Measurements from ENCODE around the gene TAL2. TPM values are rescaled to one million over a fixed set of nuclear protein-coding genes. Genes with fewer than 3 reads are reported as not detected.

The TAL2 gene
- total RNA-seq: 0.26 TPM in 1 of 2 replicates, not detected in the other

DNA sequence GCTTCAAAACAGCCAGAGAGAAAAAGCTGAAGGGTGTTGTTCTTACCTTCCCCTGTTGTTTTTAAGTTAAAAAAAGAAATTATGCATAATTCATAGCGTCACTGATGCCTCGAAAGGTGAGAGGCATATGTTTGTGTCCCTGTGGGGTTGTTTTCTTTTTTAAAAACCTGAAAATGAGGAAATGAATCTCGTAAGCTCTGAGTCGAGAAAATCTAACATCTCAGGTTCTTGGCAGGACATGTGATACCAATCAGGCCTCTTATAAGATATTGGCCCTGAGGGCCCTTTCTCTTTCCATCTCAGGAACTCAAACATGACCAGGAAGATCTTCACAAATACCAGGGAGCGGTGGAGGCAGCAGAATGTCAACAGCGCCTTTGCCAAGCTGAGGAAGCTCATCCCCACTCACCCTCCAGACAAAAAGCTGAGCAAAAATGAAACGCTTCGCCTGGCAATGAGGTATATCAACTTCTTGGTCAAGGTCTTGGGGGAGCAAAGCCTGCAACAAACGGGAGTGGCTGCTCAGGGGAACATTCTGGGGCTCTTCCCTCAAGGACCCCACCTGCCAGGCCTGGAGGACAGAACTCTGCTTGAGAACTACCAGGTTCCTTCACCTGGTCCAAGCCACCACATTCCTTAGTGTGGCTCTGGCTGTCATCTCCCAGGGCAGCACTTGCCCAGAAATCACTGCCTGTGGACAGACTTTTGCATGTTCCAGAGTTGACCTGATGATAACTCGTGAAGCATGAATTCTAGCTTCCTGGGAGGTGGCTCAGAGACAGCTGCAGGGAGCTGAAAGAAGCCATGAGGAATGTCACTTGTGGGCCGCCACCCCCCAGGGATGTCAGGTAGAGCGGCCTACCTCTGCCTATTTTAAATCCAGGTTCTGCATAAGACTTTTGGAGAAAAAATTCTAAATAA, at the start of gene TAL2:
TSS of gene TAL2 (plus strand) at position 274 of the 921 bp plus-strand sequence. CDS start at position 314, 40 bp downstream.
- DNase-seq (ENCODE audit: low read depth) (no peak), FAIRE-seq (no peak)
- H3K27me3 ChIP-seq (ENCODE audit: control insufficient read depth, insufficient read depth, low read length): no peaks in the 10 kb centered on the region
- no peaks in the 10 kb centered on the region for H3K36me3 ChIP-seq (ENCODE audit: control insufficient read depth, insufficient read depth, low read length)
- no peak within 1 kb of the TSS for H3K4me3 ChIP-seq (ENCODE audit: low read depth, low read length)
- TF ChIP-seq, protein P1, sequence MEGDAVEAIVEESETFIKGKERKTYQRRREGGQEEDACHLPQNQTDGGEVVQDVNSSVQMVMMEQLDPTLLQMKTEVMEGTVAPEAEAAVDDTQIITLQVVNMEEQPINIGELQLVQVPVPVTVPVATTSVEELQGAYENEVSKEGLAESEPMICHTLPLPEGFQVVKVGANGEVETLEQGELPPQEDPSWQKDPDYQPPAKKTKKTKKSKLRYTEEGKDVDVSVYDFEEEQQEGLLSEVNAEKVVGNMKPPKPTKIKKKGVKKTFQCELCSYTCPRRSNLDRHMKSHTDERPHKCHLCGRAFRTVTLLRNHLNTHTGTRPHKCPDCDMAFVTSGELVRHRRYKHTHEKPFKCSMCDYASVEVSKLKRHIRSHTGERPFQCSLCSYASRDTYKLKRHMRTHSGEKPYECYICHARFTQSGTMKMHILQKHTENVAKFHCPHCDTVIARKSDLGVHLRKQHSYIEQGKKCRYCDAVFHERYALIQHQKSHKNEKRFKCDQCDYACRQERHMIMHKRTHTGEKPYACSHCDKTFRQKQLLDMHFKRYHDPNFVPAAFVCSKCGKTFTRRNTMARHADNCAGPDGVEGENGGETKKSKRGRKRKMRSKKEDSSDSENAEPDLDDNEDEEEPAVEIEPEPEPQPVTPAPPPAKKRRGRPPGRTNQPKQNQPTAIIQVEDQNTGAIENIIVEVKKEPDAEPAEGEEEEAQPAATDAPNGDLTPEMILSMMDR (IDR thresholded peaks at IDR 0.05; ENCODE audit: insufficient read depth, low read length, severe bottlenecking): no peak

DNA sequence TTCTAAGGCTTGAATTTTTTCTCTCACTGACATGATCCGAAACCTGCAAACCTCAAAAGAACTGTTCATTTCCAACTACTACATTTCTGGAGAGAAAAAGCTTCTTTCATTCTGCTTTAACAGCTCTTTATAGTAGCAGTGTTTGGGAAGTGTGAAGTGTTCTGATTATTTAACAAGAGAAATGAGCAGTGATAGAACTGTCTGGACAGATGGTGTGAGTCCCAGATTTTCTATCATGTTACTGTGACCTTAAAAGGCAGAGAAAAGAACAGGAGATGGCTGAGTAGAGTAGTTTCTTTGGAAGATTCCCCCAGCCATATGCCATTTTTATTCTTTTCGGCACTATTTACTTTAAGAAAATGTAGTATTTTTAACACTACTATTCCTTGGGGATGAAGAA, 41.3 kb upstream of the TAL2 start:
- FAIRE-seq (no peak), DNase-seq (ENCODE audit: low read depth) (no peak)
- TF ChIP-seq, protein P1 (IDR thresholded peaks at IDR 0.05; ENCODE audit: insufficient read depth, low read length, severe bottlenecking): no peak
- Histone ChIP-seq H3K36me3 (ENCODE audit: control insufficient read depth, insufficient read depth, low read length) (no peaks in the 10 kb centered on the region), H3K27me3 (ENCODE audit: control insufficient read depth, insufficient read depth, low read length) (no peaks in the 10 kb centered on the region), H3K4me3 (ENCODE audit: low read depth, low read length) (no peak overlapping the region)

DNA sequence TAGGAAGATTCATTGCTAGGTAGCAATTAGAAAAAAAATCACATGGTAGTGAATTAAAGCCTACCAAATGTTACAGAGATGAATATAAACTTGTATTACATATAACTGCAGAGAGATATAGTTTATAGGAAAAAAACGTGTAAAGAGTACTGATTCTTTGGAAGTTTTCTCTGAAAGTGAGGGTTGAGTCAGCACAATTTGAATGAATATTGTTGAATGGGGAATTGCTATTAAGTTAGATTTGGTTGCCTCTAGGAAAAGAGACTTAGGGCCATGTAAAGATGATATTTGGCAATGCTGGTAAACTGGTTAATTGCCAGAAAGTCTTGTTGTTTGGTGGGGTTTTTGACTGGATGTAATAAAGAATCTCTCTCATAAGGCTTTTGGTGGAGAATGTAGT, 37.2 kb upstream of the TAL2 start:
- DNase-seq (ENCODE audit: low read depth): no peak
- no peaks in the 10 kb centered on the region for H3K27me3 ChIP-seq (ENCODE audit: control insufficient read depth, insufficient read depth, low read length)
- no peak overlapping the region for H3K4me3 ChIP-seq (ENCODE audit: low read depth, low read length)
- H3K36me3 ChIP-seq (ENCODE audit: control insufficient read depth, insufficient read depth, low read length): no peaks in the 10 kb centered on the region
- TF ChIP-seq, protein P1 (IDR thresholded peaks at IDR 0.05; ENCODE audit: insufficient read depth, low read length, severe bottlenecking): no peak
- no peak for FAIRE-seq

GRCh38 chr9:105632807-105633206, 29.4 kb upstream of the TAL2 start:
- TF ChIP-seq, protein P1 (IDR thresholded peaks at IDR 0.05; ENCODE audit: insufficient read depth, low read length, severe bottlenecking): no peak
- H3K4me3 ChIP-seq (ENCODE audit: low read depth, low read length): no peak overlapping the region
- H3K36me3 ChIP-seq (ENCODE audit: control insufficient read depth, insufficient read depth, low read length): no peaks in the 10 kb centered on the region
- FAIRE-seq (no peak), DNase-seq (ENCODE audit: low read depth) (no peak)
- H3K27me3 ChIP-seq (ENCODE audit: control insufficient read depth, insufficient read depth, low read length): no peaks in the 10 kb centered on the region

- TF ChIP-seq, protein P1 (IDR thresholded peaks at IDR 0.05; ENCODE audit: insufficient read depth, low read length, severe bottlenecking): no peak
- Histone ChIP-seq H3K27me3 (ENCODE audit: control insufficient read depth, insufficient read depth, low read length) (no peaks in the 10 kb centered on the region), H3K4me3 (ENCODE audit: low read depth, low read length) (no peak overlapping the region), H3K36me3 (ENCODE audit: control insufficient read depth, insufficient read depth, low read length) (no peaks in the 10 kb centered on the region)
- no peak for DNase-seq (ENCODE audit: low read depth)
- FAIRE-seq: no peak
These were observed 28.8 kb upstream of the TAL2 start for GRCh38 chr9:105633411-105633810.

Data from bronchial epithelial cell (primary cell).